Measurements from ENCODE around the gene POU2AF2.

The POU2AF2 gene

GRCh38 chr11:111334532-111335502 lies 89.3 kb downstream of the POU2AF2 start:
- Mint-ChIP-seq H3K4me3 (no peak overlapping the region), H3K27me3 (peaks cover 22 to 47% of the 10 kb centered on the region in 2 donors), H3K9me3 (peaks cover 0 to 1% of the 10 kb centered on the region in 2 donors), H3K36me3 (ENCODE audit: insufficient read depth) (no peaks in the 10 kb centered on the region), H3K4me1 (ENCODE audit: low read depth in 2 of 2) (no peaks in the 10 kb centered on the region), H3K27ac (no peak overlapping the region)
- no peak for DNase-seq
- no peak for ATAC-seq (replicated peaks)

- H3K4me1 Mint-ChIP-seq (ENCODE audit: low read depth in 2 of 2), result no peaks in the 10 kb centered on the region
- H3K9me3 Mint-ChIP-seq, result peaks cover 0 to 1% of the 10 kb centered on the region in 2 donors
Observed at GRCh38 chr11:111335549-111335948, 90.0 kb downstream of the POU2AF2 start.

More at GRCh38 chr11:111335549-111335948, 90.0 kb downstream of the POU2AF2 start:
- ATAC-seq (replicated peaks), result no peak
- H3K4me3 Mint-ChIP-seq, result no peak overlapping the region
- no peak overlapping the region for H3K27ac Mint-ChIP-seq
- H3K36me3 Mint-ChIP-seq (ENCODE audit: insufficient read depth), result no peaks in the 10 kb centered on the region
- H3K27me3 Mint-ChIP-seq, result peaks cover 22 to 46% of the 10 kb centered on the region in 2 donors
- no peak for DNase-seq
